NT2/D1 (cell line): Measurements from ENCODE around the gene FLRT3.

Experiments
- DNase-seq: peaks from one replicate; pipeline ENCODE4 v3.0.0-alpha.2; 2011; ENCODE audit warnings: low read depth, low spot score
- H3K27me3 ChIP-seq: 2 replicates; pipeline ENCODE4 v1.6.0; 2011; ENCODE audit warnings: mild to moderate bottlenecking; ENCODE audit not compliant: insufficient read length, insufficient read depth
- H3K36me3 ChIP-seq: 2 replicates; pipeline ENCODE4 v1.6.1; 2011; ENCODE audit warnings: mild to moderate bottlenecking, low read length, mixed read lengths; ENCODE audit not compliant: insufficient read depth, insufficient read length
- H3K4me1 ChIP-seq: 2 replicates; pipeline ENCODE4 v1.5.1; 2011; ENCODE audit not compliant: insufficient read depth, insufficient read length
- H3K4me3 ChIP-seq: 2 replicates; pipeline ENCODE4 v1.5.1; 2011; ENCODE audit warnings: low read depth; ENCODE audit not compliant: insufficient read length
- H3K9ac ChIP-seq: 2 replicates; pipeline ENCODE4 v1.6.0; 2011; ENCODE audit warnings: low read depth; ENCODE audit not compliant: insufficient read length
- H3K9me3 ChIP-seq: 2 replicates; pipeline ENCODE4 v1.5.1; 2011; ENCODE audit warnings: mild to moderate bottlenecking, low read length; ENCODE audit not compliant: insufficient read depth
- SUZ12 ChIP-seq: IDR thresholded peaks from 2 replicates; pipeline ENCODE4 v1.6.1; 2011; ENCODE audit not compliant: insufficient read length, insufficient read depth; ENCODE audit errors: extremely low read depth
- YY1 ChIP-seq: IDR thresholded peaks from 2 replicates; pipeline ENCODE4 v1.6.1; 2011; ENCODE audit not compliant: insufficient read length, insufficient read depth
- ZNF274 ChIP-seq: IDR thresholded peaks from 2 replicates; pipeline ENCODE4 v1.6.1; 2011; ENCODE audit warnings: mild to moderate bottlenecking, low read depth, low read length

Gene FLRT3

DNA sequence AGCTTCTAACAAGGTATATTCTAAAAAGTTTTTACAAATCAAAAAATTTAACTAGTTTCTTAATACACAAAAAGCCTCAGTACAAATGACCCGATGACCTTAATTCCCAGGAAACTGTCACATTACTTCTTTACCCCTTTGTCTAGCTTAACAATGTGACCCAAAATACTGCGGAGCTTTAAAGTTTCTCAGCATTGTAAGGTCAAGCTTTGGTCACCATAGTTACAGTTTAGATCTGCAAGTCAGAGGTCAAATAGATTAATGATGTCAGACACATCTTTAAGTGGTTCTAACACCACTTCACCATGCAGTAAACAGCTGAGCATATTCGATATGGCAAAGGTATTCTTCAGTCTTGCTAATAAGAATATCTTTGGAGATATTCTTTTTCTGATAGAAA, 36.8 kb upstream of the FLRT3 start:
- Histone ChIP-seq H3K9ac (no peak overlapping the region), H3K27me3 (no peaks in the 10 kb centered on the region), H3K36me3 (no peaks in the 10 kb centered on the region), H3K9me3 (no peaks in the 10 kb centered on the region), H3K4me1 (peaks cover 2% of the 10 kb centered on the region), H3K4me3 (no peak overlapping the region)
- DNase-seq: no peak
- TF ChIP-seq YY1 (no peak), SUZ12 (no peak), ZNF274 (no peak)

DNA sequence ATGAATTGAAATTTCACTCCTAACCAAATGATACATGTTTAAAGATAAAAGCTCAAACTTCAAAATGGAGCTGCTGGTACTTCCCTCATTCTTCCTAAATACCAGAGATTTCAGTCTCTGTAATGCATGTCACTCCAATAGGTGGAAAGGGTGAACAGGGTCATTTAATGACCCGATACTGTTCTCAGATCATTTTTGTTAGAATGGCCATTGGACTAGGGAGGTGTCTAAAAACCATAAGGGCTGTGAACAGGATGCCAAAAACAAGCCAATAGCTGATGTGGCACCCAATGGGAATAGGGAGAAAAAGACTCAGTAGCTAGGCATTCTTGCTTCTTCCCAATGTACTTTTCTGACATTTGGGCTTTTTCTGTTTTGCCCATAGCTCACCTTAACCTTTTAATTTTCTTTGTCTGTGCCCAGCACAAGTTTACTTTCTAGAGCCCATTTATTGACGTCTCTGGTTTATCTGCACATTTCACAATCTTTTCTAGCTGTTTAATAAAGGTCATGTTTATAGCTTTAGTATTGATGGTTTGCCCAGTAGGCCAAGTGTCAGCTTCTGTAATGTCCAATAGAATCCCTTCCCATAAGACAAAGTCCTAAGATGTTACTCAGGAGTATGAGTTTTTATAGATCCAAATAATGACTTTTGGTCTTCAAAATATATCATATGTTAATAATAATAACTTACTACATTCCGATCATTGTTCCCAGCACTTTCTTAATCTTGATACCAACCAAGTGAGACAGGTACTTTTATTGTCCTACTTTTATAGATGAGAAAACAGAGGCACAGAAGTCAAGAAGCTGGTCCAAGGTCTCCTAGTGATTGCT, 24.3 kb upstream of the FLRT3 start:
- no peaks in the 10 kb centered on the region for H3K9me3 ChIP-seq
- TF ChIP-seq YY1 (no peak), SUZ12 (no peak), ZNF274 (no peak)
- H3K27me3 ChIP-seq: no peaks in the 10 kb centered on the region
- DNase-seq: no peak
- no peak overlapping the region for H3K9ac ChIP-seq
- no peak overlapping the region for H3K4me3 ChIP-seq
- H3K36me3 ChIP-seq: no peaks in the 10 kb centered on the region
- H3K4me1 ChIP-seq: no peaks in the 10 kb centered on the region

DNA sequence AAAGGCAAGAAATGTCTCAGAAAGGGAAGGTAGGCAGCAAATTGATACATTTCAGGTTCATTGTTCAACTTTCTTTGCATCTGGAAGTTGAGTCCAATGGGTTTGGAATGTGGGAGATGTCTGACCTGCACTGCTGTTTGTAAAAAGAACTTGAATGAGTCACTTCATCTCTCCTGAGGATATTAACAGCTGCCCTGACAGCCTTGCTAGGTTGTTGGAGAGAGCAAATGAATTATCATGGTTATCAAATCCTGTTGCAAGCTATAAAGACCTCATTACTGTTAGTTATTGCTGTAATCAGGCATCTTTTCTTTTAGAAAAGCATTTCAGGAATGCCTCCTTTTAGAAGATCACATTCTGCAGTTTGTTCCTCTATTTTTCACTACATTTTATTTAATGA, 23.0 kb upstream of the FLRT3 start:
- no peaks in the 10 kb centered on the region for H3K27me3 ChIP-seq
- no peak for TF ChIP-seq SUZ12
- no peak for TF ChIP-seq ZNF274
- TF ChIP-seq YY1: no peak
- no peaks in the 10 kb centered on the region for H3K9me3 ChIP-seq
- H3K4me3 ChIP-seq: no peak overlapping the region
- no peak for DNase-seq
- no peak overlapping the region for H3K9ac ChIP-seq
- no peaks in the 10 kb centered on the region for H3K4me1 ChIP-seq
- no peaks in the 10 kb centered on the region for H3K36me3 ChIP-seq

DNA sequence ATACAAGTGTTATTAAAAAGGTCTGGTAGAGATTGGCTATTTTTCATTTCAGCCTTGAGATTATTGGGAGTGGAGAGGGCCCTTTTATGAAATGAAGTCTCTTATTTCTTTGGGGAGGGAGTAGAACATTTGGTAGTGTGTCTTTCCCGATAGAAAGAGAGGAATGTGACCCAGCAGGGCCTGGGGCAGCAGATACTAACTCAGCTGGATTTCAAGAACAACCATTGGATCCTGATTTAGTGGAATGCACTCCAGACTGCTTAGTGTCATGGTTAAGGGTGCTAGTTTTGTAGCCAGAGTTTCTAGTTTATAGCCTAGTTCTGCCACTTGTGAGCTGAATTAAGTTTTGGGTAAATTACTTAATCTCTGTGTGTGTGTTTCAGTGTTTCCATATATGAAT, 18.4 kb upstream of the FLRT3 start:
- Histone ChIP-seq H3K36me3 (no peaks in the 10 kb centered on the region), H3K9me3 (no peaks in the 10 kb centered on the region), H3K9ac (no peak overlapping the region), H3K27me3 (no peaks in the 10 kb centered on the region), H3K4me1 (no peaks in the 10 kb centered on the region), H3K4me3 (no peak overlapping the region)
- TF ChIP-seq SUZ12 (no peak), YY1 (no peak), ZNF274 (no peak)
- DNase-seq: no peak

DNA sequence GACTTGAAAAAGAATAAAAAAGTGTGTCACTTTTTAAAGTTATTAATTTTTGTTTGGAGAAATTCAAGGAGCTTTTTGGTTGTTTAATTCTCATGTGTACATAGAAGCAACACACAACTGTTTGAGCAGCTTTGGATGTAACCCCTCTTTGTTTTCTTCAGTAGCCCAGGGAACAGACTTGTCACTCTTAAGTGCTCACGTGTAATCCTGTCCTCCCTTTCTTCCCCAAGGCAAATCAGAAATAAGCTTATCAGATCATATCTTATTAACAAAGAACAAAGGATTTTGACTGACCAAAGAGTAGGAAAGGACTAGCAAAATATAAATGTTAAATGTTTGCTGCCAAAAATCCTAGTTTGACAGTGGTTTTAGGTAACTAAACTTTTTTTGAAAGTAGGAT, 7.3 kb upstream of the FLRT3 start:
- no peak for DNase-seq

DNA sequence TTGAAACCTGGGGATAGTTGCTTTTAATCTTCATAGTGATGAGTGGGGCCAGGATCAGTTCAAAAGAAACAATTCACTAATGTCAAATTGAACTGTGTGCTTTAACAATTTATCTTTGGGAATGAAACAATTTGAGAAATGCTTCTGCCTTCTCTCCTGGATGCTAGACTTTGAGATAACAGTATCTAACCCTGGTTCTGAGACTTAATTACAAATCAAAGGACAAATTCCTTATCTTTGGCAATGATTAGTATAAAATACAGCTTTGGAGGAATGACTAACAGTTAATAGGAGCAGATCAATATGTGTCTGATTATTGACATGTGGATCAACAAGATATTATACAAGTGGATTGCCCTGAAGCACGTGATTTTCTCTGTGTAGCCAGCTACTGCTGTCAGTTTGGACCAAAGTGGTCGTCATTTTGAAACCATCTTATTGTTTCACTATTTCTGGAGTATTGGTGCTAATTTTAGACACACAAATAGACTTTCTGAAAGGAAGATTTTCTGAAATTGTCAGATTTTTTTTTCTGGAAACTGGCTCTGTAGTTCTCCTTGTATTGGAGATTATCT, 6.2 kb upstream of the FLRT3 start:
- H3K9ac ChIP-seq: no peak overlapping the region
- H3K4me1 ChIP-seq: no peaks in the 10 kb centered on the region
- H3K4me3 ChIP-seq: no peak overlapping the region

More for the DNA sequence above, 7.3 kb upstream of the FLRT3 start:
- TF ChIP-seq SUZ12 (no peak), YY1 (no peak), ZNF274 (no peak)
- H3K27me3 ChIP-seq: no peaks in the 10 kb centered on the region
- H3K9me3 ChIP-seq: no peaks in the 10 kb centered on the region
- H3K4me1 ChIP-seq: no peaks in the 10 kb centered on the region
- H3K4me3 ChIP-seq: no peak overlapping the region
- no peak overlapping the region for H3K9ac ChIP-seq
- H3K36me3 ChIP-seq: no peaks in the 10 kb centered on the region

DNA sequence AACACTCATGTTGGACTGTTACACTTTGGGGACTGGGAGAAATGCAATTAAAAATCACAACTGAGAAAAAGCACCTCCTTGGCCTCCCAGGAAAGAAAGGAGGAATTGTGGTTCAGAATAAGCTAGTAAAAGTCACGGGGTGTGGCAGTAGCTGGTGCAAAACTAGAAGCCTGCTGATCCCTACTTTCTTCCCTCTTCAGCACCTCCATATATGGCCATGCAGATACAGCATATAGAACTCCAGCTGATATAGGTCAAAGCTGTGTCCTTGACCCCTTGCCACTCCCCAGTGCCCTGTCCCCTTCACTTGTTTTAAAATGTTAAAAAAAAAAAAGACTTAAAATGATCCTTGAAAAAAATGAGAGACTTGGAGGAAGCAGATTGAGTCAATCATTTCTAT, 5.5 kb upstream of the FLRT3 start:
- Histone ChIP-seq H3K27me3 (no peaks in the 10 kb centered on the region), H3K4me3 (no peak overlapping the region), H3K4me1 (no peaks in the 10 kb centered on the region), H3K36me3 (no peaks in the 10 kb centered on the region), H3K9ac (no peak overlapping the region), H3K9me3 (no peaks in the 10 kb centered on the region)
- no peak for TF ChIP-seq SUZ12
- no peak for DNase-seq

More for the DNA sequence above, 6.2 kb upstream of the FLRT3 start:
- Histone ChIP-seq H3K27me3 (no peaks in the 10 kb centered on the region), H3K36me3 (no peaks in the 10 kb centered on the region), H3K9me3 (no peaks in the 10 kb centered on the region)
- DNase-seq: no peak
- no peak for TF ChIP-seq ZNF274
- no peak for TF ChIP-seq YY1
- TF ChIP-seq SUZ12: no peak
